GM19467 (cell line): ENCODE data around the gene TMPRSS11A.
A peak's percentile ranks its signal among the peaks of the same experiment; 100 is the strongest.

Source experiments
- ATAC-seq: cut with Tn5 transposase; IDR thresholded peaks from one replicate; pipeline ENCODE4 v1.9.1; 2021; ENCODE audit warnings: mild to moderate bottlenecking, moderate library complexity; ENCODE audit not compliant: unreplicated experiment

The TMPRSS11A gene

GRCh38 chr4:67873116-67873515 is 90.2 kb downstream of the TMPRSS11A start:
- ATAC-seq, result no peak

GRCh38 chr4:67871867-67872266 is 91.4 kb downstream of the TMPRSS11A start:
- peak; percentile 85 for ATAC-seq

- no peak for ATAC-seq
Measured at GRCh38 chr4:67869580-67870190, 93.6 kb downstream of the TMPRSS11A start.

GRCh38 chr4:67861513-67861912 is 101.8 kb downstream of the TMPRSS11A start:
- no peak for ATAC-seq
